DMS53 treated with DMSO at 0.1 percent for 48 hours (cell line): ENCODE results near the gene TBX10.
A peak's percentile ranks its signal among the peaks of the same experiment; 100 is the strongest.

ENCODE experiments used
- DNase-seq: peaks from one replicate; lab custom pipeline; 2025; ENCODE audit not compliant: unreplicated experiment; lab: John Stamatoyannopoulos, UW

TBX10 gene

DNA sequence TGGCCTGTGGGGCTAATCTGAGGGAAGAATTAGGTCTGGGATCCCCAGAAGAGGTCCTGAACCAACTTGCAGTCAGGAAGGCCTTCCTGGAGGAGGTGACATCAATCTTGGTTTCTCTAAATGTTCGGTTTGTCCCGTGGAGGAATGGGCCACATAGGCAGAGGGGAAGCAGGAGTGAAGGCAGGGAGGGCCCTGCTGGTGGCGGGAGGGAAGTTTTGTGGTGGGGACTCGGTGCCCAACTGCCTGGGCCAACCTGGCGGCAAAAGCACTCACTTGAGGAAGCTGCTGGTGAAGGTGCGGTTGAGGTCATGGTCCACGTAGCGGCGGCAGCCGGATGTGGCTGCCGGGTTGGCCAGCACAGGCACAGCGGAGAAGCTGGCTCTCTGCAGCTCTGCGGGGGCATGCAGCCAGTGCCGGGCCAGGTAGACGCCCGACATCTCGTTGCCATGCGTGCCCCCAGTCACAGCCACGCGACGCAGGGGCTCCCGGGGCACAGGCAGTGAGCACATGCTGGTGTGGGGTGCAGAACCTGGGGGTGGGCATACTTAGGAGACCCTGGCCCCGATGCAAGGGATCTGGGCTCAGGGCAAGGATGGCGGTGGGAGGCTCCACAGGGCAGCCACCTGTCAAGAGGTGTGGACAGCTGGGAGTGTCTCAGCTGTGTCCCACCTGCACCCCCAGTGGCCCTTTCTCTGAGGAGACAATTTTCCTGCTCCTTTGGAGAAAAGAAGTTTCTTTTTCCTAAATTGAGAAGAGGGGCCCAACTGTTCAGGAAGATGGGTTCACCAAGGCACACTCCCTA is 7.2 kb upstream of the TBX10 start:
- no peak for DNase-seq

DNA sequence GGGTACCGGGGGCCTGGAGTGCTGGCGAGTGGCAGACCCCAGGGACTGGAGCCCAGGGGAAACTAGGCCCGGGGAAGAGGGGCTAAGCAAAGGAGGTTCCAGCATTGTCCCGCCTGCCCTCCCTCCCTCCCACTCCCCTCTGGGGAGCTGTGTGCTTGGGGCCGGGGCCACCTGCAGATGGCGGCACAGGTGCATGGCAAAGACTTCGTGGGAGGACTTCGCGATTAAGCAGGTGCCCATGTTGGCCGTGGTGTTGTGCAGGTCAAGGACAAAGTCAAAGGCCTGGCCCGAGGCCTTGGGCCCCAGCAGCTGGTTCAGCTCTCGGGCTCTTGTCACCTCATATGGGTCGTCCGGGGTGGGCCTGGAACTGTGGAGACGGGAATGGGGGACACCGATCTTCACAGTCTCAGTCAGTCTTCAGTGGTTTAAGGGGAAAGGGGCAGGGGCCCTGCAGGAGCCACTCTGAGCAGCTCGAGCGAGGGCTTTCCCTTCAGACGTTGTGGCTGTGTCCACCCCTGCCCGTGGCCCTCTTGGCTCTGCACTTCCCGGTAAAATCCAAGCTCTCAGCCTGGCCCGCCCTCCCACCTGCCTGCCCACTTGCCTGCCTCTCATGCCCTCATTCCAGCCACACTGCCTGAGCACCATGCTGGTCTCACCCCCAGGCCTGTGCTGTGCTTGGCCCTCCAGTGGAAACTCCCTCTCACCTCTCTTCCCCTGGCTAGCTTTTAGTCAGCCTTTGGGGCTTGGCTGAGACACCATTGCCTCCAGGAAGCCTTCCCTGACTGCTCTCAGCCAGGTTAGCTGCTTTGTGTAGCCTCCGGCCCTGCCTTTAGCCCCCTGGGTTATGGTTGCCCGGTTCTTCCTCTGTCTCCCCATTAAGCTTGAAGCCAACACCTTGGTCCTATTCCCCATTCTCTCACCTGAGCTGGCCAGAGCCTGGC is 6.2 kb upstream of the TBX10 start:
- DNase-seq: no peak

- no peak for DNase-seq
Observed at GRCh38 chr11:67644472-67645418, 5.2 kb upstream of the TBX10 start.

DNA sequence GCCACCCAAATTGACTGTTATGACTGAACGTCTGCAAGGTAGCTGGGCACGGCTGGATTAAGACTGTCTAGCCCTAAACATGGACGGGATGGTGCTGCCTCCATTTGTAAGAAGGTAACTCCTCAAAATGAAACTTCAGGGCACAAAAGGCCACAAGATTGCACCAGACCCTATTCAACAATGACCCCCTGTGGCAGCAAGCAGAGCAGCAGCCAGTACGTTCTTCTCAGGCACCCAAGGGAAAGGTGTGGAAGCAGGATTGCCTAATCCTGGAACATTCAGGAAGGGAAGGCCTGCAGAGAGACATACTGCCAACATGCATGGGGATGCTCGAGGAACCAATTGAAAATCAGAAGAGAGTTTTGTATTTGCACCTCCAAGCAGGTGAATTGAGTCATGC is 4.5 kb upstream of the TBX10 start:
- peak; percentile 41 for DNase-seq

DNA sequence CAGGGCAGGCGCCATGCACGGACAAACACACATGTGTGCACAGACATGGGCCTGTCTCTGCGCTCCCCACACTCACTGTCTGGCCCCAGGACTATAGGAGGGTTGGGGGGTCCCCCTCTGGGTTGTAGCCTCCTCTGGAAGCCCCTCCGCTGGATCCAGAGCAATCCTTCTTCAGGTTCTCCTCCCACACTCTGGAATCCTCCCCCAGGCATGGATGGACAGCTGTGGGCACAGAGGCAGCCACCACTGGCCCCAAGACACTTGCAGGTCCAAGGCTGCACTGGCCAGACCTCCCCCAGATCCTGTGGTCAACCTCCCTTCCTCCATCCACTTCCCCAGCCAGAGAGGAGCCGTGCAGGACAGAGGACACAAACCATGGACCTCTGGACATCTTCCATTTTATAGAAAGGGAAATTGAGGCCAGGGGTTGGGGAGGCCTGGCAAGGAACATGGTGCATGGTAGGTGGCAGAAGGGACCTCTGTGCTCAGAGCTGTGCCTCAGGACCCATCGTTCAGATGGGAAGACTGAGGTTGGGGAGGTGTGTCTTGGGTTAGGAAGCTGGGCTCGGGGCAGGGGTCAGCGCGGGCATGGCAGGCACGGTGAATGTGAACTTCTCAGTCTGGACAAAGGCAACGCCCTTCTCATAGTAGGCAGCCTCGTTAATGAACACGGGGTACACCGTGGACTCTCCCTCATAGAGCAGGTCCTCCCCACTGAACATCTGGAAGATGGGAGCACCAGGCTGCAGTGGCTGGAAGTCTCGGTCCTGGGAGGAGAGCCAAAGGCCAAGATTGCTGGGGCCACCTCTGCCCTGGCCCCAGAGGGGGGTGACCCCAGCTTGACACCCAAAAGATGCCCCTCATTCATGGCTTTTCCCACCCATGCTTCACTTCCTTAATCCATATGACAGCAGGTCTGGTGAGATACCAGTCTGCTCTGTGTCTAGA is 2.9 kb upstream of the TBX10 start:
- DNase-seq: no peak

- no peak for DNase-seq
Observed at GRCh38 chr11:67641338-67642172, 2.0 kb upstream of the TBX10 start.

- no peak for DNase-seq
Observed at GRCh38 chr11:67640758-67641337, 1.3 kb upstream of the TBX10 start.

DNA sequence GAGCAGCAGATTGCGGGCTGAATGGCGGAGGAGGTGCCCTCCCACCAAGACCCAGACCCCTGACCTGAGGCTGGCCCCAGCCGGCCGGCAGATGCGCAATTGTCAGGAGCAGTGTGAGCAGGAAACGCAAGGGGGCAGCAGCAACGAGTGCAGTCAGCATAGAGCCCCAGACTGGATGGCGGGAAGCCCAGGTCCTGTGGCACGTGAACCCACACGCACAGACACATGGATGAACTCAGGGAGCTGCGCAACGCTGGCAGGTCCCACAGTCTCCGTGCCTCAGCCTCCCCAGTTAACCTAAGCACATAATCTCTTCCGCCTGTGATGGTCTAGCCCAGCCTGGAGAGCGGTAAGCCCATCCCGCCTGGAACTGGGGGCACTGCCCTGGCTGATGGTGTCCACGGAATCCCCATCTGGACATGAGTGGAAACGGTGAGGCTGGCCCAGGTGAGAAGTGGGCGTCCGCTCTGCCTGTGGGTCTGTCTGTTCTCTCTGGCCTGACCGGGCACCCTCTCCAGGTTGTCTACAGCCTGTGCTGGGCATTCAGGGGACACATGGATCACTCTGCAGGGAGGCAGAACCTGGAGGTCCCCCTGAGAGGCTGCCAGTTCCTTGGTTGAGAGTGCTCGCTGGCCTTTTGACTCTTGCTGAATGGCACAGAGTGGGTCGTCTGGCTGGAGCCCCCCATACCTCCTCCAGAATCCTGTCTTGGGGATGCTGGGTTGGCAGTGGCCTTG is 626 bp upstream of the TBX10 start:
- peak; percentile 40 for DNase-seq

DNA sequence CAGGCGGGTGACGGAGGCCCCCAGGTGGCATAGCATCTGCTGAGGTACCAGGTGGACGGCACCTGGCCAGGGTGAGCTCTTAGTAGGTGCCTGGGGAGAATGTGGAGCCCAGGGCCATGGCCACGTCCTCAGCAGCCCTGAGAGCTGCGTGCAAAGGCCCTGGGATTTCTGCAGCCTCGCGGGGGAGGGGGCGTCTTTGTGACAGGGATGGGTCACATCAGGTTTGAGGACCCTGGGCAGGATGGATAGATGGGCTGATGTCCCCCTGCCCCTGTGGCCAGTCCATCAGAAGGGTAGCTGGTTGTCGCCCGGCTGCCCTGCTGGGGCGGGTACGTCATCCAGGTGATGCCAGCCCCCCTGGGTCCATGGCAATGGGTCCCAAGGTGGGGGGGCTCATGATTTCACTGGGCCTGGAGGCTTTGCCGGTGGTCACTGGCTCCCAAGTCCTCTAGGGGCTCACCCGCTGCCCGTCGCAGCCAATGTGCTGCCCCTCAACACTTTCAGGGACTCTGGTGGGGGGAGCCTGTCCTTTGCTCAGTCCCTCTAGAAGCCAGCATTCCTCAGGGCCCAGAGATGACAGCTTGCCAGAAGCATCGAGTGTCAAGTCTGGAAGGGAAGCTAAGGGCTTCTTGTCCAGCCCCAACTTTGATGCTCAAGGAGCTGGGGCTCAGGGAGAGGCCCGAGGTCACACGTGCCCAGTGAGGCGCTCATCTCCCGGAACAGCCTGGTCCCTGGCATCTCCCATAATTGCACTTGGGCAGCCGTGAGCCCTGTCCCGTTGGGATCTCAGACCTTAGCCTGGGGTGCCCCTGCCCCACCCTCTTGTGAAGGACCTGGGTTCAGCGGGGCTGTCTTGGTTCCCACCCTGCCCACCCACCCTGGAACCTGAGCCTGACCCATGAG is 777 bp downstream of the TBX10 start:
- no peak for DNase-seq

DNA sequence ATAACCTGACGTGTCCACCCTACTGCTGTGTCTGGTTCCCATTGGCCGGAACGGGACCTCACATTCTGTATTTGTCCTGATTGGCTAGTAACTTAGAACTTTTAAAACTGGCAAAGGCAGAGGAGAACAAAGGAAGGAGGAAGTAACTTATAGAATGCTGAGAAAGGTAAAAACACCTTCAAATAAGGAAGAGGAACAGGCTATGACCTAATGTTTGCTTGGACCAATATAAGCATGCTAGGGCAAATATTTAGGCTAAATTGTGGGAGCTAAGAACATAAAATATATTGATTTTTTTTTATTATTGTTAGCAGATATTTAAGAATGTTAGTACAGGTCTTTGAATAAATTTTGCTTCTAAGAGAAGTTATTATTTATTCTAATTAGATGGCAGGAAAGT is 2.1 kb downstream of the TBX10 start:
- DNase-seq: peak; percentile 19

- DNase-seq: no peak
Observed at GRCh38 chr11:67636962-67637361, 2.6 kb downstream of the TBX10 start.

DNA sequence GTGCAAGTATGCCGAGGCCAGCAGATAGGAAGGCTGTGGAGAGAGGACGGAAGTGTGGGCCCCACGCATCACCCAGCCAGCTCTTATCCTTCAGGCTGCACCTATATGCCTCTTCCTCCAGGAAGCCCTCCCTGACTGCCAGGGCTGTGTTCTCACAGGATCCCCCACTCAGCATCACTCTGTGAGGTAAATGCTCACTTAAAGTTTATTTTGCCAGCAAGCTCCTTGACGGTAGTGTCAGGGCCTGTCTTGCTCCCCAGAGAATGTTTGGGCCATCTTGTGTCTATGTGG is 4.4 kb downstream of the TBX10 start:
- no peak for DNase-seq

- peak; percentile 67 for DNase-seq
Observed at GRCh38 chr11:67634366-67635230, 5.0 kb downstream of the TBX10 start.

GRCh38 chr11:67633758-67634365 is 5.7 kb downstream of the TBX10 start:
- DNase-seq: no peak

DNA sequence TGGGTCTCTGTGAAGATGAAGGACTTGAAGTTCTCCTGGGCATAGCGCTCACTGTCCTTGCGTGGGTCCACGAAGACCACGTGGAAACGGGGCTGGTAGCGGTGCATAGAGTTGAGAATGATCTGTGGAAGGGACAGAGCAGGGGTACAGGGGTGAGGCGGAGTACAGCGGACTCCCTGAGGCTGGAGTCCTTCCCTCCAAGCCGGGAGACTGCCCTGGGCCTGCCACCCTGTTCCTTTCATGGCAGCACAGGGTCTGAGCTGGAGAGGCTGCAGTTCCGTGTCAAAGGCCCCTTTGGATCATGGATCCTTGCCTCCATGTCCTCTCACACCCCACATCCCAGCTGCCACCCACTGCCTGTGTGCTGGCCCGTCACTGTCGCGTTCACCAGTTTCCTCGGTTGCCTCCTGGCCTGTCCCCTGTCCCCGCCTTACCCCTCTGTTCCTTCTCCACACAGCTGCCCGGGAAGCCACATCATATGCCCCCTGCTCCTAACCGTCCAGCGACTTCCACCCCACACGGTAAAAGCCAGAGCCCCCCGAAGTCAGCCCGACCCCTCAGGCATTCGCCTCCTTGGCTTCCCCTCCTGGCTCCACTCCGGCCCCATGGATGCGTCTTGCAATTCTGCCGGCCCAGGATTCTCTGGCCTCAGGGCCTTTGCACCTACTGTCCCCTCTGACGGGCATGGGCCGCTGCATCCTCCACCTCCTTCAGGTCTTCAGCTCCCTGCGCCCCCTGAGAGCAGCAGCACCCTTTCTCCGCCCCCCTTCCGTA is 6.4 kb downstream of the TBX10 start:
- DNase-seq: no peak
